ENCODE results near the gene RCSD1. TPM values are rescaled to one million over a fixed set of nuclear protein-coding genes. Genes with fewer than 3 reads are reported as not detected.
A peak's percentile ranks its signal among the peaks of the same experiment; 100 is the strongest.

The RCSD1 gene
- total RNA-seq, 1 experiment from 2014 or later = 0.50 TPM

- TF ChIP-seq ZBTB43 (CRISPR knock-in tag; IDR thresholded peaks at IDR 0.05) = no peak
- TF ChIP-seq FOXP1 (CRISPR knock-in tag; IDR thresholded peaks at IDR 0.05; ENCODE audit: borderline replicate concordance) = peak; percentile 62; the same call in 1 of the 2 replicates
- TF ChIP-seq, protein P1, sequence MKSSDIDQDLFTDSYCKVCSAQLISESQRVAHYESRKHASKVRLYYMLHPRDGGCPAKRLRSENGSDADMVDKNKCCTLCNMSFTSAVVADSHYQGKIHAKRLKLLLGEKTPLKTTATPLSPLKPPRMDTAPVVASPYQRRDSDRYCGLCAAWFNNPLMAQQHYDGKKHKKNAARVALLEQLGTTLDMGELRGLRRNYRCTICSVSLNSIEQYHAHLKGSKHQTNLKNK (CRISPR knock-in tag; IDR thresholded peaks at IDR 0.05) = no peak
- no peak for TF ChIP-seq CREM (CRISPR knock-in tag; IDR thresholded peaks at IDR 0.05)
- no peak; the same call in 1 of the 2 replicates for TF ChIP-seq JUN (CRISPR knock-in tag; IDR thresholded peaks at IDR 0.05)
- no peak for TF ChIP-seq GRHL2 (CRISPR knock-in tag; IDR thresholded peaks at IDR 0.05; ENCODE audit: insufficient replicate concordance, severe bottlenecking)
- TF ChIP-seq, protein P2, sequence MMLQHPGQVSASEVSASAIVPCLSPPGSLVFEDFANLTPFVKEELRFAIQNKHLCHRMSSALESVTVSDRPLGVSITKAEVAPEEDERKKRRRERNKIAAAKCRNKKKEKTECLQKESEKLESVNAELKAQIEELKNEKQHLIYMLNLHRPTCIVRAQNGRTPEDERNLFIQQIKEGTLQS (CRISPR knock-in tag; conservative IDR thresholded peaks at IDR 0.05) = no peak
- no peak for TF ChIP-seq ZNF232 (CRISPR knock-in tag; IDR thresholded peaks at IDR 0.05)
- TF ChIP-seq NFE2L1 (CRISPR knock-in tag; IDR thresholded peaks at IDR 0.05) = peak; percentile 31; the same call in 1 of the 2 replicates
- TF ChIP-seq GTF2I (CRISPR knock-in tag; conservative IDR thresholded peaks at IDR 0.05) = no peak
- no peak for TF ChIP-seq ZBTB21 (CRISPR knock-in tag; IDR thresholded peaks at IDR 0.05; ENCODE audit: borderline replicate concordance)
- TF ChIP-seq SMAD3 (CRISPR knock-in tag; IDR thresholded peaks at IDR 0.05; ENCODE audit: borderline replicate concordance) = no peak
- TF ChIP-seq ZNF263 (CRISPR knock-in tag; IDR thresholded peaks at IDR 0.05; ENCODE audit: low read depth) = no peak
- TF ChIP-seq, protein P3, sequence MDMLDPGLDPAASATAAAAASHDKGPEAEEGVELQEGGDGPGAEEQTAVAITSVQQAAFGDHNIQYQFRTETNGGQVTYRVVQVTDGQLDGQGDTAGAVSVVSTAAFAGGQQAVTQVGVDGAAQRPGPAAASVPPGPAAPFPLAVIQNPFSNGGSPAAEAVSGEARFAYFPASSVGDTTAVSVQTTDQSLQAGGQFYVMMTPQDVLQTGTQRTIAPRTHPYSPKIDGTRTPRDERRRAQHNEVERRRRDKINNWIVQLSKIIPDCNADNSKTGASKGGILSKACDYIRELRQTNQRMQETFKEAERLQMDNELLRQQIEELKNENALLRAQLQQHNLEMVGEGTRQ (CRISPR knock-in tag; IDR thresholded peaks at IDR 0.05) = no peak
- TF ChIP-seq TEAD4 (CRISPR knock-in tag; IDR thresholded peaks at IDR 0.05) = no peak
- TF ChIP-seq SOX15 (CRISPR knock-in tag; IDR thresholded peaks at IDR 0.05) = no peak
- no peak for TF ChIP-seq NR1H2 (CRISPR knock-in tag; IDR thresholded peaks at IDR 0.05)
- TF ChIP-seq IRF2 (CRISPR knock-in tag; IDR thresholded peaks at IDR 0.05; ENCODE audit: borderline replicate concordance, low read depth) = no peak
- no peak for TF ChIP-seq NR2C2 (CRISPR knock-in tag; IDR thresholded peaks at IDR 0.05)
- TF ChIP-seq ZNF219 (CRISPR knock-in tag; IDR thresholded peaks at IDR 0.05; ENCODE audit: borderline replicate concordance) = no peak
- TF ChIP-seq, protein P4, sequence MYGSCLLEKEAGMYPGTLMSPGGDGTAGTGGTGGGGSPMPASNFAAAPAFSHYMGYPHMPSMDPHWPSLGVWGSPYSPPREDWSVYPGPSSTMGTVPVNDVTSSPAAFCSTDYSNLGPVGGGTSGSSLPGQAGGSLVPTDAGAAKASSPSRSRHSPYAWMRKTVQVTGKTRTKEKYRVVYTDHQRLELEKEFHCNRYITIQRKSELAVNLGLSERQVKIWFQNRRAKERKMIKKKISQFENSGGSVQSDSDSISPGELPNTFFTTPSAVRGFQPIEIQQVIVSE (CRISPR knock-in tag; IDR thresholded peaks at IDR 0.05; ENCODE audit: borderline replicate concordance) = no peak
- peak; percentile 63; the same call in 1 of the 2 replicates for TF ChIP-seq SP1 (CRISPR knock-in tag; conservative IDR thresholded peaks at IDR 0.05)
- TF ChIP-seq NFYB (CRISPR knock-in tag; conservative IDR thresholded peaks at IDR 0.05; ENCODE audit: low read depth) = peak; percentile 96
- TF ChIP-seq RORB (CRISPR knock-in tag; IDR thresholded peaks at IDR 0.05) = no peak
- TF ChIP-seq, protein P5, sequence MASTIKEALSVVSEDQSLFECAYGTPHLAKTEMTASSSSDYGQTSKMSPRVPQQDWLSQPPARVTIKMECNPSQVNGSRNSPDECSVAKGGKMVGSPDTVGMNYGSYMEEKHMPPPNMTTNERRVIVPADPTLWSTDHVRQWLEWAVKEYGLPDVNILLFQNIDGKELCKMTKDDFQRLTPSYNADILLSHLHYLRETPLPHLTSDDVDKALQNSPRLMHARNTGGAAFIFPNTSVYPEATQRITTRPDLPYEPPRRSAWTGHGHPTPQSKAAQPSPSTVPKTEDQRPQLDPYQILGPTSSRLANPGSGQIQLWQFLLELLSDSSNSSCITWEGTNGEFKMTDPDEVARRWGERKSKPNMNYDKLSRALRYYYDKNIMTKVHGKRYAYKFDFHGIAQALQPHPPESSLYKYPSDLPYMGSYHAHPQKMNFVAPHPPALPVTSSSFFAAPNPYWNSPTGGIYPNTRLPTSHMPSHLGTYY (CRISPR knock-in tag; IDR thresholded peaks at IDR 0.05) = no peak
- no peak for TF ChIP-seq OVOL2 (CRISPR knock-in tag; IDR thresholded peaks at IDR 0.05; ENCODE audit: borderline replicate concordance)
- TF ChIP-seq ZNF425 (CRISPR knock-in tag; conservative IDR thresholded peaks at IDR 0.05) = no peak
- TF ChIP-seq, protein P6, sequence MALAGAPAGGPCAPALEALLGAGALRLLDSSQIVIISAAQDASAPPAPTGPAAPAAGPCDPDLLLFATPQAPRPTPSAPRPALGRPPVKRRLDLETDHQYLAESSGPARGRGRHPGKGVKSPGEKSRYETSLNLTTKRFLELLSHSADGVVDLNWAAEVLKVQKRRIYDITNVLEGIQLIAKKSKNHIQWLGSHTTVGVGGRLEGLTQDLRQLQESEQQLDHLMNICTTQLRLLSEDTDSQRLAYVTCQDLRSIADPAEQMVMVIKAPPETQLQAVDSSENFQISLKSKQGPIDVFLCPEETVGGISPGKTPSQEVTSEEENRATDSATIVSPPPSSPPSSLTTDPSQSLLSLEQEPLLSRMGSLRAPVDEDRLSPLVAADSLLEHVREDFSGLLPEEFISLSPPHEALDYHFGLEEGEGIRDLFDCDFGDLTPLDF (CRISPR knock-in tag; IDR thresholded peaks at IDR 0.05) = no peak
- TF ChIP-seq, protein P7, sequence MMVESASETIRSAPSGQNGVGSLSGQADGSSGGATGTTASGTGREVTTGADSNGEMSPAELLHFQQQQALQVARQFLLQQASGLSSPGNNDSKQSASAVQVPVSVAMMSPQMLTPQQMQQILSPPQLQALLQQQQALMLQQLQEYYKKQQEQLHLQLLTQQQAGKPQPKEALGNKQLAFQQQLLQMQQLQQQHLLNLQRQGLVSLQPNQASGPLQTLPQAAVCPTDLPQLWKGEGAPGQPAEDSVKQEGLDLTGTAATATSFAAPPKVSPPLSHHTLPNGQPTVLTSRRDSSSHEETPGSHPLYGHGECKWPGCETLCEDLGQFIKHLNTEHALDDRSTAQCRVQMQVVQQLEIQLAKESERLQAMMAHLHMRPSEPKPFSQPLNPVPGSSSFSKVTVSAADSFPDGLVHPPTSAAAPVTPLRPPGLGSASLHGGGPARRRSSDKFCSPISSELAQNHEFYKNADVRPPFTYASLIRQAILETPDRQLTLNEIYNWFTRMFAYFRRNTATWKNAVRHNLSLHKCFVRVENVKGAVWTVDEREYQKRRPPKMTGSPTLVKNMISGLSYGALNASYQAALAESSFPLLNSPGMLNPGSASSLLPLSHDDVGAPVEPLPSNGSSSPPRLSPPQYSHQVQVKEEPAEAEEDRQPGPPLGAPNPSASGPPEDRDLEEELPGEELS (CRISPR knock-in tag; IDR thresholded peaks at IDR 0.05) = no peak
- no peak for TF ChIP-seq ELF4 (CRISPR knock-in tag; IDR thresholded peaks at IDR 0.05; ENCODE audit: low read depth)
- no peak for TF ChIP-seq ESRRA (CRISPR knock-in tag; IDR thresholded peaks at IDR 0.05; ENCODE audit: borderline replicate concordance)
Observed at GRCh38 chr1:167721617-167722151, 91.7 kb downstream of the RCSD1 start, which contains the start of gene MPZL1 (continued).

Measured in WTC11 (cell line).